ENCODE results near the gene TLCD4.

TLCD4 gene

DNA sequence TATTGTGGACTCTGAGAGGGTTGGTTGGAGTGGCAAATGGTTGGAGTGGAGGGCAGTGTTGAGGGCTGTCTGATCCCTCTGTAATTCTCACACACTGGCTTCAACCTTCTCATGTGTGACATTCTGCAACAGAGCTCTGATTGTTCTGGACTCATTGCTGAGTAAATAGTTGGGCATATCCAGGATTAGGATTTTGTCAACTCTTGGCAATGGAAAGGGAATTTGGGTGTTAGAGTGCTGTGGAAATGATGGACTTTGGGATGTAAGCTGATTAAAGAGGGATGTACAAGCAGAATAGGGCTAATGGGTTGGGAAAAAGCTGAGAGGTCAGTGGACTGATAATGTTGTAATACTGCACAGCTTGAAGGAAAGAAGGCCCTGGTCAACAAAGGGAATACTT lies 16.5 kb downstream of the TLCD4 start:
- Histone ChIP-seq H3K4me1 (ENCODE audit: low read length) (no peaks in the 10 kb centered on the region), H3K4me3 (ENCODE audit: low read length) (no peak overlapping the region), H3K4me2 (ENCODE audit: low read depth, low read length) (no peak overlapping the region), H3K9me2 (replicated peaks; ENCODE audit: insufficient read depth, low read length) (no peaks in the 10 kb centered on the region), H3K27ac (ENCODE audit: low read length) (no peak overlapping the region), H3K9ac (ENCODE audit: low read length) (no peak overlapping the region), H3K27me3 (replicated peaks; ENCODE audit: insufficient read depth, low read length) (no peaks in the 10 kb centered on the region), H3K9me3 (replicated peaks; ENCODE audit: insufficient read depth, low read length) (no peaks in the 10 kb centered on the region), H2AFZ (ENCODE audit: low read length) (no peak overlapping the region), H3K79me2 (ENCODE audit: low read length) (no peaks in the 10 kb centered on the region), H3F3A (ENCODE audit: insufficient read depth, low read length) (no peaks in the 10 kb centered on the region), H3K36me3 (replicated peaks; ENCODE audit: insufficient read depth, low read length) (no peaks in the 10 kb centered on the region), H4K20me1 (ENCODE audit: insufficient read depth, low read length) (no peaks in the 10 kb centered on the region)
- TF ChIP-seq EZH2phosphoT487 (IDR thresholded peaks at IDR 0.05; ENCODE audit: low read length) (no peak), EZH2 (optimal IDR thresholded peaks at IDR 0.05; ENCODE audit: low read depth, low read length) (no peak)
- TF ChIP-seq, protein P1, sequence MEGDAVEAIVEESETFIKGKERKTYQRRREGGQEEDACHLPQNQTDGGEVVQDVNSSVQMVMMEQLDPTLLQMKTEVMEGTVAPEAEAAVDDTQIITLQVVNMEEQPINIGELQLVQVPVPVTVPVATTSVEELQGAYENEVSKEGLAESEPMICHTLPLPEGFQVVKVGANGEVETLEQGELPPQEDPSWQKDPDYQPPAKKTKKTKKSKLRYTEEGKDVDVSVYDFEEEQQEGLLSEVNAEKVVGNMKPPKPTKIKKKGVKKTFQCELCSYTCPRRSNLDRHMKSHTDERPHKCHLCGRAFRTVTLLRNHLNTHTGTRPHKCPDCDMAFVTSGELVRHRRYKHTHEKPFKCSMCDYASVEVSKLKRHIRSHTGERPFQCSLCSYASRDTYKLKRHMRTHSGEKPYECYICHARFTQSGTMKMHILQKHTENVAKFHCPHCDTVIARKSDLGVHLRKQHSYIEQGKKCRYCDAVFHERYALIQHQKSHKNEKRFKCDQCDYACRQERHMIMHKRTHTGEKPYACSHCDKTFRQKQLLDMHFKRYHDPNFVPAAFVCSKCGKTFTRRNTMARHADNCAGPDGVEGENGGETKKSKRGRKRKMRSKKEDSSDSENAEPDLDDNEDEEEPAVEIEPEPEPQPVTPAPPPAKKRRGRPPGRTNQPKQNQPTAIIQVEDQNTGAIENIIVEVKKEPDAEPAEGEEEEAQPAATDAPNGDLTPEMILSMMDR (IDR thresholded peaks at IDR 0.05; ENCODE audit: low read length), result no peak
- no peak for DNase-seq

DNA sequence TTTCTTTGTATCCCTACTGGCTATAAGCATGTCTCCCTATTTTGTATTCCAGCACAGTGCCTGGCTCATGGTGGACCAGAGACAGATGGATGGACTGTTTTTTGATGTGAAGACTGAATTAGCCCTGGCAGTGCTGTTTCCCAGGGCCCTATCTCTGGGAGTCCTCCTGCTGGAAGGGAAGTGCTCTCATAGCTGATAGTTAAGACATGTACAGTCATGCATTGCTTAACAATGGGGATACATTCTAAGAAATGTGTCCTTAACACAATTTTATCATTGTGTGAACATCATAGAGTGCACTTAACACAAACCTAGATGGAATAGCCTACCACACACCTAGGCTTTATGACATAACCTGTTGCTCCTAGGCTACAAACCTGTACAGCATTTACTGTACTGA lies 21.1 kb downstream of the TLCD4 start:
- TF ChIP-seq EZH2 (optimal IDR thresholded peaks at IDR 0.05; ENCODE audit: low read depth, low read length) (no peak), EZH2phosphoT487 (IDR thresholded peaks at IDR 0.05; ENCODE audit: low read length) (no peak)
- TF ChIP-seq, protein P1 (IDR thresholded peaks at IDR 0.05; ENCODE audit: low read length), result no peak
- no peaks in the 10 kb centered on the region for H3K4me1 ChIP-seq (ENCODE audit: low read length)
- H3K27me3 ChIP-seq (replicated peaks; ENCODE audit: insufficient read depth, low read length), result no peaks in the 10 kb centered on the region
- no peak overlapping the region for H3K9ac ChIP-seq (ENCODE audit: low read length)
- no peak overlapping the region for H2AFZ ChIP-seq (ENCODE audit: low read length)
- no peak overlapping the region for H3K4me3 ChIP-seq (ENCODE audit: low read length)
- H3K9me3 ChIP-seq (replicated peaks; ENCODE audit: insufficient read depth, low read length), result no peaks in the 10 kb centered on the region
- H4K20me1 ChIP-seq (ENCODE audit: insufficient read depth, low read length), result no peaks in the 10 kb centered on the region
- H3K79me2 ChIP-seq (ENCODE audit: low read length), result no peaks in the 10 kb centered on the region
- DNase-seq, result no peak
- H3K36me3 ChIP-seq (replicated peaks; ENCODE audit: insufficient read depth, low read length), result no peaks in the 10 kb centered on the region
- no peak overlapping the region for H3K27ac ChIP-seq (ENCODE audit: low read length)
- no peak overlapping the region for H3K4me2 ChIP-seq (ENCODE audit: low read depth, low read length)
- no peaks in the 10 kb centered on the region for H3K9me2 ChIP-seq (replicated peaks; ENCODE audit: insufficient read depth, low read length)
- no peaks in the 10 kb centered on the region for H3F3A ChIP-seq (ENCODE audit: insufficient read depth, low read length)

DNA sequence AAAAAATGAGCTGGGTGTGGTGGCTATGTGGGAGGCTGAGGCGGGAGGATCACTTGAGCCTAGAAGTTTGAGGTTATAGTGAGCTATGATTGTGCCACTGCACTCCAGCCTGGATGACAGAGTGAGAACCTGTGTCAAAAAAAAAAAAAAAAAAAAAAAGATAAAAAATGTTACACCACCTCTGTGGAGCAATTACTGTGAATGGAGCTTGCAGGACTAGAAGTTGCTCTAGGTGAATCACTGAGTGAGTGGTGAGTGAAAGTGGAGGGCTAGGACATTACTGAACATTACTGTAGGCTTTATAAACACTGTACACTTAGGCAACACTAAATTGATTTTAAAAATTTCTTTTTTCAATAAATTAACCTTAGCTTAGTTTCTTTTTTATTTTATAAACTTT lies 21.9 kb downstream of the TLCD4 start:
- no peak overlapping the region for H3K27ac ChIP-seq (ENCODE audit: low read length)
- TF ChIP-seq, protein P1 (IDR thresholded peaks at IDR 0.05; ENCODE audit: low read length), result no peak
- TF ChIP-seq EZH2phosphoT487 (IDR thresholded peaks at IDR 0.05; ENCODE audit: low read length), result no peak
- no peak for TF ChIP-seq EZH2 (optimal IDR thresholded peaks at IDR 0.05; ENCODE audit: low read depth, low read length)
- no peaks in the 10 kb centered on the region for H3F3A ChIP-seq (ENCODE audit: insufficient read depth, low read length)

More for the DNA sequence above, 21.9 kb downstream of the TLCD4 start:
- no peak for DNase-seq
- no peaks in the 10 kb centered on the region for H3K36me3 ChIP-seq (replicated peaks; ENCODE audit: insufficient read depth, low read length)
- no peaks in the 10 kb centered on the region for H3K9me3 ChIP-seq (replicated peaks; ENCODE audit: insufficient read depth, low read length)
- H3K4me1 ChIP-seq (ENCODE audit: low read length), result no peaks in the 10 kb centered on the region
- no peak overlapping the region for H2AFZ ChIP-seq (ENCODE audit: low read length)
- H3K79me2 ChIP-seq (ENCODE audit: low read length), result no peaks in the 10 kb centered on the region
- no peaks in the 10 kb centered on the region for H3K27me3 ChIP-seq (replicated peaks; ENCODE audit: insufficient read depth, low read length)
- no peaks in the 10 kb centered on the region for H3K9me2 ChIP-seq (replicated peaks; ENCODE audit: insufficient read depth, low read length)
- H3K9ac ChIP-seq (ENCODE audit: low read length), result no peak overlapping the region
- no peak overlapping the region for H3K4me2 ChIP-seq (ENCODE audit: low read depth, low read length)
- no peak overlapping the region for H3K4me3 ChIP-seq (ENCODE audit: low read length)
- H4K20me1 ChIP-seq (ENCODE audit: insufficient read depth, low read length), result no peaks in the 10 kb centered on the region
